ENCODE data around the gene RPS6KA2.

Gene RPS6KA2

GRCh38 chr6:166439366-166440091 lies 187.5 kb downstream of the RPS6KA2 start:
- DNase-seq: no peak

GRCh38 chr6:166438211-166438861 lies 188.7 kb downstream of the RPS6KA2 start:
- DNase-seq: no peak

- no peak for DNase-seq
Observed at GRCh38 chr6:166437661-166438060, 189.4 kb downstream of the RPS6KA2 start.

DNA sequence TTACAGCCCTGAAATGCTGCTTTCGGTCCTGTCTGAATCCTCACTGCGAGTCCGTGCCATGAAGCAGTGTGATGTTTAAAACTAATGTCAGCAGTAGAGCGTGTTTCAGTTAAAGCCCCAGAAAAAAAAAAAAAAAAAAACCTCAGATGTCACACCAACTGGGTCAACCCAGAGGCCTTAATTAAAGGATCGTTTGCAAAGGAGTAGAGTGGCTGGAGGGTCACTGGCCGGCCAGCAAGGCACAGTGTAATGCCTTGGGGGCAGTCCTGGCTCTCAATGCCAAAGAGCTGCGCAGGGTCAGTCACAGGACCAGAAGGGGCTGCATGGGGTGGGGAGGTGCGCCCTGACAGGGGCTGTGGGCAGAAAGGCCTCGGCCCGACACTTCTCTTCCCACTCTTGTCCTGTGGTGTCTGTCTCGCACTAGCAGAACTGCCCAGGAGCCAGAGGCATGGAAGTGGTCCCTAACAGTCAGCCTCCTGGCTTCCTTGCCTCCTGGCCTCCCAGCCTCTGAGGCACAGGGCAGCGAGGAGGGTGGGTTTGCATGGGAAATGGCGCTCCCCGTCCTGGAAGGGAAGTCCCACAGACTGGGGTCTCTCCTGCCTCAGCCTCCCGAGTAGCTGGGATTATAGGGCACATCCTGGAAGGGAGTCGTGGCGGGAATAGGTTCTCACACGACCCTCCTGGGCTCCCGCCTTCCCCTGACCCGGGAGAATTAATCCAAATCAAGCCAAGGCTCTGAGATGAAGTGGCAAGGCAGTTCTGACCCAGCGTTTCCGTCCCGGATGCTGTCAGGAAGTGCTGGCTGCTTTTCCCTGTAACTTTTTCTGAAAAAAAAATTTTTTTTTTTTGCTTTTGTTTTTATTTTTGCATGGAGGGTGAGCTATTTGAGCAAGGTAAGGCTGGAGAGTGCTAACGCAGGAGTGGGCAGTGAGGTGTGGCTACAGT lies 190.6 kb downstream of the RPS6KA2 start:
- no peak for DNase-seq

DNA sequence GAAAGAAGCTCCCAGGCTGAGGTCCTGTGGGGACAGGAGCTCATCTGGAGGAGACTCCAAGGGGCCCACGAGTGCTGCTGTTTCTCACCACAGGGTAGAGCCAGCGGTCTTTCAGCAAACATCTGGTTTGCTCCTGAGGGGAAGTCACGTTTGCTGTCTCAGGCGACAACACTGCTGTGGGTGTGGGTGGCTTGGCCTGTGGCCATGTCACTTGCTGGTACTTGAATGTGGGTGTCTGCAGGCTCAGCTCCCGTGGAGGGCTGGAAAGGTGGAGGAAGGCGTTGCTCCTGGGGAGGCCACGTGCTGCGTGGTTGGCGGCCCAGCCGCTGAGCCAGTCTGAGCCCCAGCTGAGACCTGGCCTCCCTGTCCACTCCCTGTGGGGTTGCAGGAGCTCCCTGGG lies 191.5 kb downstream of the RPS6KA2 start:
- DNase-seq: peak; percentile 57

GRCh38 chr6:166434336-166434735 lies 192.7 kb downstream of the RPS6KA2 start:
- no peak for DNase-seq

DNA sequence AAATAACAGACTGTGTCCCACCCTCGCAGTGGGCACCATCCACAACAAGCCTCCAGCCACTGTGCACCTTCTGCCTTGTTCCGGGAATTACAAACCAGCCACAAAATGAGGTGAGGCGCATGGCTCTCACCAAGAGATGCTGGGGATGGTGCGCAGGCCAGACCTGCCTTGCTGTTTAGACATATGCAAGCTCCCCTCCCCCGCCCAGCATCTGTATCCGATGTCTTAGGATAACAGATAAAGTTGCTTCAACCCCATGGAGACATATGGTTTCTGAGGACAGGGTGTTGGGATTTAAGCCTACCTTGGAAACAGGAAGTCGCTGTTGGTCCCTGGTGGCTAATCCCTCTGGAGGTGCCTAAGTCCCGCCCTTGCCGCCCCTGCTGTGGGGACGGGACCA lies 194.0 kb downstream of the RPS6KA2 start:
- DNase-seq: no peak

GRCh38 chr6:166430269-166430668 lies 196.8 kb downstream of the RPS6KA2 start:
- no peak for DNase-seq

DNA sequence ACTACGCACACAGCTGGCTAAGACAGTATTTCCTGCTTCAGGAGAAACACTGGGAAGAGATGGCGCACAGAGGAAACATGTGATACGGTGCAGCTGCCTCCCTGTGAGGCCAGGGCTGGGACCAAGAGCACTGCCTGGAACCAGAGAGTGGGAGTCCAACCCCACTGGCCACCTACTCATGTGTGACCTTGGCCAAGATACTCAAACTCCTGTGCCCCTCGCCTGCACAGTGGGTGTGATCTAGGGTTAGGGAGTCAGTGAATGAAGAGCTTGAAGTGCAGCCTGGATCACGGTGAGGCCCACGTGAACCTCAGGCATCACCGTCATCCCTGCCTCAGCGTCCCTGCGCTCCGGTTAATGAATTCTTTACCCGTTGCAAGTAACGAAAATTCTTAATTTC lies 202.6 kb downstream of the RPS6KA2 start:
- no peak for DNase-seq

- no peak for DNase-seq
Observed at GRCh38 chr6:166423781-166424180, 203.3 kb downstream of the RPS6KA2 start.

DNA sequence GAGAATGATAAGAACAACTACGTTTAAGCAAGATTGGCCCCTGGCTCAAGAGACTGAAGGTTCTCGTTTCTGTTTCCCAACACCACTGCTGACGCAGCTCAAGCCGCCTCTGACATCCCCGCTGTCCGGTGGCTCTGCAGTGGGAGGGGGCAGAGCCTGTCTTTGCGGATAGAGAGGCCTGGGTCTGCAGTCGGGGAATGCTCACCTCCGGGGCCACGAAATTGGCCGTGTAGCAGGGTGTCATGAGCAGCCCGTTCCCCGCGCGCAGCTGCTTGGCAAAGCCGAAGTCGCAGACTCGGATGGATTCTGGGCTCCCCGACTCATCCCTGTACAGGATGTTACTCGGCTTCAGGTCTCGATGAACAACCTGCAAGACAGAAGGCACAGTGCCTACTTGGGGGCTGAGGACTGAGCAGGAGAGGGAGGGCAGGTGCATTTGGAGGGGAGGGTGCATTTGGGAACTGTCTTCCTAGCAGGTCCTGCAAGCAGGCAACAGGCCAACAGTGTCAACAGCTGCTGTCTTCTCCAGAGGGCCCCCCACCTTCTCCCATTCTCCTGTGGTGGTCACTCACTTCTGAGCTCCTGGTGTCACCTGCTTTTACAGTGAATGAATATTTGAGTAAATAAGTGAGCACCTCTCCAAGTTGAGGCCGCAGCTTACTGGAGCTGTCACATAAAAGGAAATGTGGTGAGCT lies 203.9 kb downstream of the RPS6KA2 start:
- DNase-seq: no peak

- no peak for DNase-seq
Observed at GRCh38 chr6:166422201-166422940, 204.7 kb downstream of the RPS6KA2 start.

- no peak for DNase-seq
Observed at GRCh38 chr6:166420351-166420750, 206.7 kb downstream of the RPS6KA2 start.

GRCh38 chr6:166419717-166420116 lies 207.3 kb downstream of the RPS6KA2 start:
- no peak for DNase-seq

GRCh38 chr6:166419286-166419685 lies 207.8 kb downstream of the RPS6KA2 start:
- peak; percentile 70 for DNase-seq

DNA sequence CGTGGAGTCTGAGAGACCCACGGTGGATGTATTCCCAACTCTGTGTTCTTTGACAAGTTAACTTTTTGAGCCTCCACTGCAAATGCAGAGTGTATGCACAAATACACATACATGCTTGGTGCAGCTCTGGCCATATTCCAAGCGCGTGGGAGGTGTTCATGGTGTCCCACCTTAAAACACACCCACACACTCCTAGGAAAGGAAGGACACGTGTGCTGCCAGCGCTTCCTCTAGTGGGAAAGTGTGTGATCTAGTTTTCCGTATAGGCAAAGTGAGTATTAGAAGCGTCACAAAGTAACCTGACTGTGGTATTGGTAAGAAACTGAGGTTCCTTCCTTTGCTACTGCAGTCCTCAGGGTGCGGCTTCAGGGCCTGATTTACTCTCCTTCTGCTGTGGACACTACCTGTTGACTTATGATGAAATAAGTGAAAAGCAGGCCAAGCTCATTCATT lies 208.3 kb downstream of the RPS6KA2 start:
- peak; percentile 30 for DNase-seq

- DNase-seq: peak; percentile 79
Observed at GRCh38 chr6:166417285-166417691, 209.8 kb downstream of the RPS6KA2 start.

DNA sequence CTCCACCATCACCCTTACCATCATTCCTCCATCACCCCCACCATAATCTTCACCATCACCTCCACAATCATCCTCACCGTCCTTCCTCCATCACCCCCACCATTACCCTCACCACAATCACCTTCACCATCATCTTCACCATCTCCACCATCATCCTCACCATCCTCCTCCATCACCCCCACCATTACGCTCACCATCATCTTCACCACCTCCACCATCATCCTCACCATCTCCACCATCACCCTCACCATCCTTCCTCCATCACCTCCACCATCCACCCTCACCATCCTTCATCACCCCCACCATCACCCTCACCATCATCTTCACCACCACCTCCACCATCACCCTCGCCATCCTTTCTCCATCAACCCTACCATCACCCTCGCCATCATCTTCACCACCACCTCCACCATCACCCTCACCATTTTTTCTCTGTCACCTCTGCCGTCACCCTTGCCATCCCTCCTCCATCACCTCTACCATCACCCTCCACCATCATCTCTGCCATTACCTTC lies 211.2 kb downstream of the RPS6KA2 start:
- no peak for DNase-seq

DNA sequence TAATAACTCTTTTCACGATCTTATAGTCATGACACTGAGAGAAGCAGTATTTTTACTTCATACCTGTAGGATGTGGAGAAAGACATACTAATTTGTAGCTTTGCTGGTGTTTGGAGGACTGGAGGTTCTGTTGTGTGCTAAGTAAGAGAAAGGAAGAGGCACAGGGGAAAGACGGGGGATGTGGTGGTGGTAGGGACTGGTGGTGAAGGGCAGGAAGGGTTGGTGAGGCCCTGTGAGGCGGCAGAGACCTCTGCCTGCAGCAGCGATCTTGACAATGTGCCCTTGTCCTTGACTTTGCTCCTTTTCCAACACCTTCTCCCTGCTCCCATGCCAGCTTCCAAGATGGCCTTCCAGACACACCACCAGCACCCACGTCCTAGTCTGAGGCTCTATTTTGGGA lies 211.7 kb downstream of the RPS6KA2 start:
- DNase-seq: peak; percentile 57

DNA sequence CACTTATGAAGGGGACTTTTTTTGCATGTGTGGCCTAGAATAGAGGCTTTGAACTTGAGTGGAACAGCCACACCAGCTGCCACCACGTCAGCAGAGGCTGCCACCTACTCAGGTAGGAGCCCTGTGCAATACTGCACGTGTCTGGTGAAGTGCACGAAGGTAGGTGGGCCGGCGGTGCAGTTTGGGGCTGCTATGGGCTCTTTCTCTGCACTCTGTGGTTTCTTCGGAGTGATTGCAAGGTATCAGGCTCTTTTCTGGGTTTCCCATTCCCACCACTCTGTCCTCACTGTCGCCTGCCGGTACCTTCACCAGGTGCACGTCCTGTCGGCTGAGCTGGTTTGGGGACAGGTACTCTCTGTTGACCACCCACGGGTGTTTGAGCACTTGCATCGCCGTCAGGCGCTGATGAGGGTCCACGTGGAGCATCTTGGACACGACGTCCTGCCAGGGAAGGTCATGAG lies 213.5 kb downstream of the RPS6KA2 start:
- DNase-seq: no peak

DNA sequence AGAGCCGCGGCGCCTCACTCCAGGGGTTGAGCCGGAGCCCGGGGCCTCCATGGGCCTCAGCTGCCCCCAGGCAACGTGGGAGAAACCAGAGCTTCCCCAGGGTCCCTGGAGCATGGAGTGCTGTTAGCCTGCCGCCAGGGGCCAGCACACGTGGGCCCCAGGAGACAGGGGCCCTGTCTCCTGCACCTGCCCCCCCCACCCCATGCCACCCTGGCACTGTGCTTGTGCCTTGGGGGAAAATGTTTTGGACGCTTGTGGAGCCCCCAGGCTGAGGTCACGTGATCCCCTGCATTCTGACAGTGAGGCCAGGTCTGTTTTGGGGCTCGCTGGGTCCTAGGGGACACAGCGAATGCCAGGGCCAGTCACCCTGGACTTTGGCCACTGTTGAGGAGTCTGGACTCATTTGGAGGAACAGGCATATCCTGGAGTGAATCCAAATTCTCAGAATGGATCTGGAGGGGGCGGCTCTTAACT lies 214.1 kb downstream of the RPS6KA2 start:
- no peak for DNase-seq

Measured in CD4-positive, alpha-beta T cell treated with Interleukin-17A for 1 hour (primary cell).